GM12892 (cell line): ENCODE measurements around the gene CFAP206.

Experiments
- POLR2AphosphoS5 ChIP-seq: IDR thresholded peaks from 2 replicates; pipeline ENCODE4 v1.6.1; 2011; ENCODE audit warnings: low read depth, low read length, control low read depth
- TAF1 ChIP-seq: IDR thresholded peaks from 2 replicates; pipeline ENCODE4 v1.6.1; 2011; ENCODE audit warnings: low read depth, mild to moderate bottlenecking, control low read depth, low read length, borderline replicate concordance

- TF ChIP-seq TAF1, result no peak
- no peak for TF ChIP-seq POLR2AphosphoS5
Measured at GRCh38 chr6:87391334-87391733, 16.4 kb upstream of the CFAP206 start.
